ENCODE measurements around the gene U2AF2.

The U2AF2 gene

DNA sequence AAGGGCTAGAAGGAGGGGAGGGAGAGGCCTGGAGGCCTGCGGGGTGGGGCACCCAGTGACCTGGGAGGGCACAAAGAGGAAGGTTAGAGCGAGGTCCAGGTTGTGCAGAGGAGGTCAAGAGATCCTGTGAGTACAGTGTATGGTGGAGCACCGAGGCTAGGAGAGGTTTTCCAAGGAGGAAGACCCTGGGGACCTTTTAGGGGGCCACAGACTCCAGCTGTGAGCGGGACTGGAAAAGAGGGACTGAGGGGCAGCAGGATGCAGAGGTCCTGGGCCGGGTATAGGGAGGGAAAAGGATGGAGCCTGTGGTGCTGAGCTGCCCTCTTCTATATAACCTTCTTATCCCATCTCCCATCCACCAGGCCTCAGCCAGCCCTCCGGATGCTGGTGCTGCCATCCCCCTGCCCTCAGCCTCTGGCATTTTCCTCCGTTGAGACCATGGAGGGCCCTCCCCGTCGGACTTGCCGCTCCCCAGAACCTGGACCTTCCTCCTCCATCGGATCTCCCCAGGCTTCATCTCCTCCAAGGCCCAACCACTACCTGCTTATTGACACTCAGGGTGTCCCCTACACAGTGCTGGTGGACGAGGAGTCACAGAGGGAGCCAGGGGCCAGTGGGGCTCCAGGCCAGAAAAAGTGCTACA lies 10.5 kb upstream of the U2AF2 start:
- DNase-seq: no peak

DNA sequence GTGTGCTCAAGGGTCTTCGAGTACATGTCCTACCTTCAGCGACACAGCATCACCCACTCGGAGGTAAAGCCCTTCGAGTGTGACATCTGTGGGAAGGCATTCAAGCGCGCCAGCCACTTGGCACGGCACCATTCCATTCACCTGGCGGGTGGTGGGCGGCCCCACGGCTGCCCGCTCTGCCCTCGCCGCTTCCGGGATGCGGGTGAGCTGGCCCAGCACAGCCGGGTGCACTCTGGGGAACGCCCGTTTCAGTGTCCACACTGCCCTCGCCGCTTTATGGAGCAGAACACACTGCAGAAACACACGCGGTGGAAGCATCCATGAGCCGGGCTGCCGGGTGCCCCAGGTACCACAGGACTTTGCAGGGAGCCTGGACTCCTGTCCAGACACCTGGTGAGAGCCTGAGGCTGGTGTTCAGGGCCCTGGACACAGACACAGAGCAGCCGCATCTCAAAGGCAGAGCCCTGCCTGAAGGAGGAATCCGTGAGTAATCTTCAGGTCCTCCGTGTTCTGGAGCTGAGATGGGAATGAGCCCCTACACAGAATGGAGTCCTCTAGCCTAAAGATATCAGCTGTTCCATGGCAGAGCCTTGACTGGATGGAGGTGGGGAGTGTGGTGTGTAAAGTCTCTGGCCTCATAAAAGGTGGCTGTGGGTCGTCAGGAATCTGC lies 9.9 kb upstream of the U2AF2 start:
- DNase-seq: no peak

DNA sequence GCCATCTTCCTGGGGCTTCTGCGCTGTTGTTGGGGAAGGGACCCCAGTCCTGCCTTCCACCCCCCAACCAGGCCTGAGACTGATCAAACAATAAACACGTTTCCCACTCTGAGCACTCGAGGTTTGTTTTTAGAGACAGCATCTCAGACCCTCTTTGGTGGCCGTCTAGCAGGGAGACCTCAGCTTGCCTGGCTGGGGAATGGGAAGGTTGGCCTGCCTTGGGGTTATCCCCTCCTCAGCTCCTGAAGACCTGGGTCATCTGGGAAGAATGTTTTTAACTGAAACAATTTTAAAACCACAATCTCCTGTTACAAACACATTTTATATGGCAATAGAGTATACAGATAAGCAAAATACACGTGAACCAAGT lies 9.3 kb upstream of the U2AF2 start:
- no peak for DNase-seq

DNA sequence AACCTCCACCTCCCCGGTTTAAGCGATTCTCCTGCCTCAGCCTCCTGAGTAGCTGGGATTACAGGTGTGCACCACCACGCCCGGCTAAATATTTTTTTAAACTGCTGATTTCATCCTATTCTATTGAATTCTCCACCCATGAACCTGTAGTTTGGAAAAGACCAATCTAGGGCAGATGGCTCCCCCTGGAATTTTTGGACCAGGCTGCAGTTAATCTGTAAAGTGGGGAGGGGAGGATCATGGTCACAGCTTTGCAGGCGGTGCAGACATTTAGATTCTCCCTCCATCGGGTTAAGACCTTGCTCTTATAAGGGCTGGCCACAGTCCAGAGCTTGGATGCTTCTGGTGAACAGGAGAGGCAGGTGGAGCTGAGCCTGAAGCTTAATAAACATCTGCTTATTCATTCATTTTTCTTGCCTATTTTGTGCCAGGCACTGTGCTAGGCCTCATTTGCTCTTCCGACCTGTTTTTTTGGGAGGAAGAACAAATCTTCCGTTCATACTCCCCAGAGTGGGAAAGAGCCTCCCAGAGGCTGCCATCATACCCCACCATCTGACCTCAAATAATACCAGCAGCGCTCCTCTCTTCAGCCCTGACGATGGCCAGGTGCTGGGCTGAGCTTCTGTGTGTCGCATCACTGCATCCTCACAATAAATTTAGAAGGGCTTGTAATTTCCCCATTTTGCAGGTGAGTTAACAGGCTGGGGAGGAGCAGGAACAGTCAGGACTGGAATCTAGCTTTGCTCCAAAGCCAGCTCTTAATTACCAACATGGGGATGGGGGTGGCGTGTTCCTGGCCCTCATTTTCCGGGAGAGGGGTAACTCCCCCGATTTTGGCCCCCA lies 7.7 kb upstream of the U2AF2 start:
- no peak for DNase-seq

DNA sequence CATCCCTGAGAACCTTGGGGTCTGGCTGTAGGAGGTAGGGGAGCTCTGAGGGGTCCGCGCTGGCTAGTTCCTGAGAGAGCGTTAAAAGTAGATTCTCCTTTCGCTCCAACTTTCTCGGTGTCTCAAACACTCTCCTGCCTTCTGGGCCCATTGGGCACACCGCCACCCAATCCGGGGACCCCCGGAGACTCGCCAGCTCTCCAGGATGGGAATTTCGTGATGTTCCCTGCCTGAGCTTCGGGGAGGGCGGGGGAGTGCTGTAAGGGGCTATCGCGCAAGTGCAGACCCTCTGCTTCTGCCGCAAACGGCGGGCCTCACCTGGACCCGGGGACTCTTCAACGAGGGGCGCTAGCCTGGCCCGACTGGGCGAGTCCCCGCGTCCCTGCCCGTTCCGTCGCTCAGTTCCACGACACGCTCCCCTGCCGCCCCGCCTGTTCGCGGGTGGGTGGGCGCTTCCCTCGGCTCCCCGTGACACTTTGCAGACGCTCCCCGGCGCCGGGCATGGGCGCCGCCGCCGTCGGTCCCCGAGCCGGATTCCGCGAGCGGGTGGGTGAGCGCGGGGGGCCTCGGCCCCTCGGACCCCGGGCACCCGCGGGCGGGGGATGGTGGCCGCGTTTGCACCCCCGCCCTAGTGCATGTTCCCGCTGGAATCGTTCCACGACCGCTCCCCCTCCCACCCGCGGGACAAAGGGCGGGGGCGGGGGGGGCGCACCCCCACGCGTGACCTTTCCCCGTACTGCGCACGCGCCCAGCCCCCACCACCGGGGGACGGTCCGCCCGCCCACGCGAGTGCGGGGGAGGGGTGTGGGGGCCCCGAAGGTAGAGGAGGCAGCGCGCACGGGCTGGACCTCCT lies 6.9 kb upstream of the U2AF2 start, which contains the start of gene CCDC106:
CCDC106 (plus strand) TSS at position 481 of the 853 bp plus-strand sequence. CDS start 835 bp downstream, outside the sequence.
- DNase-seq: peak; percentile 82

DNA sequence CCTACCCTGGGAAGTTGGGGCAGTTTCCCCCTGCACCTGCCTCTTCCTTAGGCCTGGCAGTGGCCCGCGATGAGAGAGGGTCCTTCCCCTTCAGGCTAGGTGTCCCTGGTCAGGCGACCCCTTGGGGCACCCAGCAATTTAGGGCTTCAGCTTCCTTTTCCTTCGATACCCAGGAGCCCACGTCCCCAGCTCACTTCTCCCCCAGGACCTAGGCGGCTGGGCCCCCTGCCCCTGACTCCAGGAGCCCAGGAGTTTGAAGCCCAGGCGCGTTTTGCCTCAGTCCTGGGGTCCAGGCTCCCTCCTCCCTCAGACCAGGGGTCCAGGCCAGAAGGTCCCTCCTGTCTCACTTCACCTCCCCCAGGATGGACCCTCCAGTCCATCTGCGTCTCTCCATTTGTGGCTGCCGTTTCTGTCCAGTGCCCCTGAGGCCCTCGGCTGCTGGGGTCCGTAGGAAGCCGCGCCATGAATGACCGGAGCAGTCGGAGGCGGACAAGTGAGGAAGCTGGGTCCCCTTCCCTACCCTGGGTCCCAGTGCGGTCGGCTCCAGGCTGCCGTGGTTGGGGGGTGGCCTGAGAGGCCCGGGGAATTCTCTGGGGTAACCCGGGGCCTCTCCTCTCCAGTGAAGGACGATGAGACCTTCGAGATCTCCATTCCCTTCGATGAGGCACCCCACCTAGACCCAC lies 6.1 kb upstream of the U2AF2 start:
- DNase-seq: peak; percentile 42

DNA sequence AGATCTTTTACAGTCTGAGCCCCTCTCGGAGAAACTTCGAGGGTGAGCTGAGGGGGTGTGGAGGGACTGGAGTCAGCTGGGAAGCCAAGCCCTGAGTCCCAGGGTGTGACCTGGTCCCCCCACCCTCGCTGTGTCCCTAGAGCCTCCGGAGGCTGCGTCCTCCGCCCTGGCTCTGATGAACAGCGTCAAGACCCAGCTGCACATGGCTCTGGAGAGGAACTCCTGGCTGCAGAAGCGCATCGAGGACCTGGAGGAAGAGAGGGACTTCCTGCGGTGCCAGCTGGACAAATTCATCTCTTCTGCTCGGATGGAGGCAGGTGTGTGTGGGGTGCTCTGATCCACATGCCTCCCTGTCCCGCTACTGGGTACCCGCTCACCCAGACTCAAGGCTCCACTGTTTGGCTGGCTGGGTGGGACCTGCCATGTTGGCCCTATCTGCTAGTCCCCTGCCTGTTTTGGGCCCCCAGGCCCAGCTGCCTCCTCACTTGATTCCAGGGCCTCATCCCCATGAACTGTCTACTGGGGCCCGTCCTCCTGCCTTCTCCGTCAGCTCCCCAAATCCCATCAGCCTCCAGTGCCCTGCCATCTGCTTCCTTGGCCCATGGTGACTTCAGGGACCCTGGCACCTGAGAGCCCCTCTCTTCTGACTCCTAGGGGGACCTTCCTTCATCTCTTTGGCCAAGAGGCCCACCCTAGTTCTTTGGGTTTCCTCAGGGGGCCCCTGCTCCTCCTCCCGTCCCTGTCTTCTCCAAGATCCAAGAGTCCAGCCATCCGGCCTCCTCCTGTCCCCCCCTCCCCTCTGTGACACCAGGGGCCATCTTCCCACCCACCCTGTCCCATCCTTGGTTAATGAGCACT lies 5.3 kb upstream of the U2AF2 start:
- DNase-seq: no peak

DNA sequence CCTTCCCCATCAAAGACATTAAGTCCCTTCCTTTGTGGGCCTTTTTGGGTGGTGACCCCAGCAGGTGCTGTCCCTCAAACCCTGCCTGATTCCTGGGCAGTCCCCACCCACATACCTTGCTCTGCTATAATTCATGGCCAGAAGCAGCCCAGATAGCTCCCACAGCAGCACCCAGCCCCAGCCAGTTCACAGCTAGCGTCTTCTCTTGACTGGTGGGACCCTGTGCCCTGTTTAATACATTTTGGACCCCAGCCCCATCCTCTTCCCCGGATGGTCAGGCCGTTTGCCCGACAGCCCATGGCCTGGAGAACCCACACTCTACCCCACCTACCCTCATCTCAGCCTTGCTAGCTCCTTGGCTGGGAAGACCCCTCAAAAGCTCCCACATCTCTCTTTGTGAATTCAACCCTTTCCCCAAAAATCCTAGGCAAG lies 4.7 kb upstream of the U2AF2 start:
- no peak for DNase-seq

DNA sequence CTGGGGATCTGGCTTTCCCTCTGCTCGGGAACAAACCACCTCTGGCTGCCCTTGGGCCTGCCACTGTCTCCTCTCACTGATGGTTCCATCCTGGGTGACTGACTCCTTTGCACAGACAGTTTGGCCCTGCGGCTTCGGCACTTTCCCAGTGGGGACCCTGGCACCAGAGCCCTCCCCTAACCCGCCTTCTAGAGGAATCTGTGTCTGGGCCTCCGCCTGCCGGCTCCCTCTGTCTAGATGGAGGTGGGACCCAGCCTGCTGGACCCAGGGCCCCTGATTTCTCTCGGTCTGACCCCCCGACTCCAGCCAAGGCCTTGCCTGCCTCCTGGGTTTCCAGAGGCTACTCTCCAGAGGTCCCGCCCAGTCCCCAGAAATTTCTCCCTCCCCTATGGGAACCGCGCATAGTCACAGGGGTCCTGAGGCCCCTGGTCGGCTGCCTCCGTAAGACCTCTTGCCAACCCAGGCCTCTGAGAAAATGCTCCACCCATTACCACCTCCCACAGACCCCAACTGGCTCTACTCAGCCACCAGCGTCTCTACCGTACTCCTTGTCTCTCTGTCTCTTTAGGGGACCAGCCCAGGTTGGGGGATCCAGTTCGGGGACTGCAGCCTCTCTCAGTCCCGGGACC lies 4.1 kb upstream of the U2AF2 start:
- no peak for DNase-seq

DNA sequence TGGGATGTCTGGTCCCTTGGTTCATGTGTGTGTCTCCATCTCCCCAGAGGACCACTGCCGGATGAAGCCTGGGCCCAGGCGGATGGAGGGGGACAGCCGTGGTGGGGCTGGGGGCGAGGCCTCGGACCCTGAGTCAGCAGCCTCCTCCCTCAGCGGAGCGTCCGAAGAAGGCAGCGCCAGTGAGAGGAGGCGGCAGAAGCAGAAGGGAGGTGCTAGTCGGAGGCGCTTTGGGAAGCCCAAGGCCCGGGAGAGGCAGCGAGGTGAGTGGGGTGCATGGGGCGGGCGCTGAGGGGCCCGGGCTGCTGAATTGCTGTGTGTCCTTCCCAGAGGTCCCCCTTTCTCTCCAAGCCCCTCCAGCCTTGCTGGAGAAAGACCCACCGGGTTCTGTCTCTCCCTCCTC lies 3.6 kb upstream of the U2AF2 start:
- DNase-seq: no peak

DNA sequence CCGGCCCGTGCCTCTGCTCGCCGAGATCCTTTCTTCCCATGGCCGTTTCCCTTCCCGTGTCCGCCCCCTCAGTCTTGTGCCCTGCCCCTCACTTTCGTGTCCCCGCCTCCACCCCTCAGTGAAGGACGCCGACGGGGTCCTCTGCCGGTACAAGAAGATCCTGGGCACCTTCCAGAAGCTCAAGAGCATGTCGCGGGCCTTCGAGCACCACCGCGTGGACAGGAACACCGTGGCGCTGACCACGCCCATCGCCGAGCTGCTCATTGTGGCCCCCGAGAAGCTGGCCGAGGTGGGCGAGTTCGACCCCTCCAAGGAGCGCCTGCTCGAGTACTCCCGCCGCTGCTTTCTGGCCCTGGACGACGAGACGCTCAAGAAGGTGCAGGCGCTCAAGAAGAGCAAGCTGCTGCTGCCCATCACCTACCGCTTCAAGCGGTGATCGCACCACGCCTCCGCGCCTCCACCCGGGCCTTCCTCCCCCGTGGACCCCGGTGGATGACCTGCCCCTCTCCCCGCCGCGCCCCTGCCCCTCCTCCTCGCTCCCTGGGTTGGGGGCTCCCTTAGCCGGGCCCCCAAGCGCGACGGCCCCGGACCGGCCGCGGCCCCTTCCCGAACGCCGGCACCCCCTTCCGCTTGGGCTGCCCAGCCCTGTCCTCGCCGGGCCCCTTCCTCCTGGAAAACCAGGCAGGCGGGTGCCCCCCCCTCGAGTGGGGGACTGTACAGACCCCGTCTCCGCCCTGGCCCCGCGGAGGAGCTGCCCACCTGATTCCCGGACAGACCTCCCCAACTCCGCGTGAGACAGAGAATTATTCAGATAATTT lies 2.3 kb upstream of the U2AF2 start:
- no peak for DNase-seq

DNA sequence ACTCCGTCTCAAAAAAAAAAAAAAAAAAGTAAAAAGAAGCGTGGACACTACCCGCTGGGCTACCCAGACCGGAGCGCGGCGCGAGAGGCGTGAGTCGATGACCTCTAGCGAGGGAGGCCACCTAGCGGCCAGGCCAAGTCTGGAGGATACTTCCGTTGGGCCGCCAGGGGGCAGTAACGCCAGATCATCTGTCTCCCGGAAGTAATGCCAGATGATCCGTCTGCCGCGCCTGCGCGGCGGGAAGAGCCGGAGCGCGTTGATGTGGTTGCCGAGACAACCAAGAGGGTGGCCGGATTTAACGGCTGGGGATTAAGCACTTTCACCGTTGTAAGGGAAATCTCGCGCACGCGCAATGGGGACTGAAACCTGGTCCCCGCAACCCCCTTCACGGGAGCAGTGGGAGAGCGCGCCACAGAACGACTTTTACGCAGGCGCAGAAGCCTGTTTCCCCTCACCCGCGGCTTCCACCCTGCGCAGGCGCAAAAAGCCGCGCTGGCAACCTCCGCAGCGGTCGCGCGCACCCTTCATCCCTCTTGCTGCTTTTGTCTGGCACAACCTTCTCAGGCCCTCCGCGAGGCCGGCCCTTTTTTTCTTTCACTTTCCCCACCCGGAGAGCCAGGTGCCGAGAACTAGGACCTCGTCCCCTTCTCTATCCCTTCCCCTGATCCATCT lies 1.0 kb upstream of the U2AF2 start:
- peak; percentile 99 for DNase-seq

DNA sequence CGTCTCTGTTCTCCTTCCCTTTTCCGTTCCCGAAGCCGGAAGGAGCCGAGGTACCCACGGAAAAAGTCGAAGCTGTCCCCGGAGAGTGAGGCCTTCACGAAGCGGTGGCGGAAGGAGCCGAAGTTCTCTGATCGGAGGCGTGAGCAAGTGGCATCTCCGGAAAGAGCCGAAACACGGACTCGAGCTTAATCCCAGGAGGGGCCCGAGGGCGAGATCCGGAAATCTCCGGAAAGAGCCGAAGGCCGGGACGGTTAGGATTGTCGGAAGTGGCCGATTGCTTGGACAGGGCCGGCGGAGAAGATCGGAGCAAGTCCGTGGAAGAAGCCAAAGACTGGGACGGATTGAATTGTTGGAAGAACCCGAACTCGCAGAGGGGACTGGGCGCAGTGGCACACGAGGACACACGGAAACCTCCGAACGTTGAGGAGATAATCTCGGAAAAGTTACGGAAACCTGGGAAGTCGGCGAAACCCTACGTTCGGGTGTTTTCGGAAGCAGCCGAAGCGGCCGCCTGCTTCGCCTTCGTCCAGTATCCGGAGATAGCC lies 440 bp upstream of the U2AF2 start:
- DNase-seq: peak; percentile 100

DNA sequence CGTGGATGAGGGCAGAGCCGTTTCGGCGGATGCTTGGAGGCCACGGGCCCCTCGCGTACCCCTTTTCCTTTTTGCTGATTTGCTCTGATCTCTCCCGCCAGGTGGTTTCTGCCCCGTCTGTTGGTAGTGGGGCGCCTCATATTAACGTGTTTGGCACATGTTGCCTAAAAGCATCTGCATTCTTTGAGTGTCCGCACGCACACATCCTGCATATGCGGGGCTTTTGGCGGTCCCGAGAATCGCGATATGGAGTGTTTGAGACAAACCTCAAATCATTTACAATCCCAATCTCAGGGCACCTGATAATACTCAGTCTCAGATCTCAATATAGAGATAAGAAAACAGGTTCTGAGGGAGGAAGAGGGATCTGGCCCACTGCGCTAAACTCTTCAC lies 809 bp downstream of the U2AF2 start:
- no peak for DNase-seq

DNA sequence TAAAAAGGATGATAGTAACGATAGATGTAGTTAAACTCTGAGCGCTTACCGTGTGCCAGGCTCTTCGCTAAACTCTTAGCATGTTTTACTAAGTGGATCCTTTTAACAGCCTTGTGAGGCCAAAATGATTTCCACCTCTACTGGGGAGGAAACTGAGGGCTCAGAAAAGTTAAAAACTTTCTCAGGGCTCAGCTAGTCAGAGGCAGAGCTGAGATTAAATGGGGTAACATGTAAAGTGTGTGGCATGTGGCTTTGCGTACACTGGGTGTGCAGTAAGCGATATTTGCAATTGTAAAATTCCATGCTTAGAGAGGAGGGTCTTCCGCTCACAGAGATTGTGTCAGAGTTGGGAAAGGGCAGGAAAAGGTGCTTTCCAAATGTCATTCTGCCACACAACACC lies 1.7 kb downstream of the U2AF2 start:
- no peak for DNase-seq

DNA sequence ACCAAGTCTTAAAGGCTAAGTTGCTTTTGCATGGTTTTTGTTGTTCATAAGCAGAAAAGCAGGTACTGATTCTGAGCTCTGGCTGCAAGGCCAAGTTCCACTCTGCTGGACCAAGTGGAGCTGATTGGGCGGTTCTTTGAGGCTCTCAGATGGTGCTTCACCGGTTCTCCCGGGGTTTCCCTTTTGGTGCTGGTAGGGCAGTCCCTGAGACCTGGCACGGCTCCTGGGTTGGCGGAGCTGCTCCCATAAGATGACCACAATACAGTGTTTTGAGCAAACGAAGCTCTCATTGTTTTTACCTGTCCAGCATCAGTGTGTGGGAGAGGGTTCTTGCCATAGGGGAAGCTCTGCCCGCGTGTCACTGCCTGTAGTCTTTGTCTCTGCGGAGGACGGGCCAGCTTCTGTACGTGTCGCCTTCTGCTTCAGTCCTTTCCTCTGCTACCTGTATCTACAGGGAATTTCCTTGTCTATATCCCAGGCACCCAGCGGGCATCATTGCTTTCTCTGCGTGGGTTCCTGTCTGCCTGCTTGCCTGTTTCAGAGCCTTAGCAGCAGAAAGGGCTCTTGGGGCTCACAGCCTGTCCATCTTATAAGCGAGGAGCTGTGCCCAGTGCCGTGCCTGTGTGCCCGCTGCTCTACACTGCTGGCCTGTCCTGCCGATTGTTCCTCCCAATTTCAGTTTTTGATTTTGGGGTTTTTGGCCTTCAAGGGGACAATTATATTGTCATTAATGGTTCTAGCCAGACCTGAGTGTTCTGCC lies 2.3 kb downstream of the U2AF2 start:
- DNase-seq: no peak

DNA sequence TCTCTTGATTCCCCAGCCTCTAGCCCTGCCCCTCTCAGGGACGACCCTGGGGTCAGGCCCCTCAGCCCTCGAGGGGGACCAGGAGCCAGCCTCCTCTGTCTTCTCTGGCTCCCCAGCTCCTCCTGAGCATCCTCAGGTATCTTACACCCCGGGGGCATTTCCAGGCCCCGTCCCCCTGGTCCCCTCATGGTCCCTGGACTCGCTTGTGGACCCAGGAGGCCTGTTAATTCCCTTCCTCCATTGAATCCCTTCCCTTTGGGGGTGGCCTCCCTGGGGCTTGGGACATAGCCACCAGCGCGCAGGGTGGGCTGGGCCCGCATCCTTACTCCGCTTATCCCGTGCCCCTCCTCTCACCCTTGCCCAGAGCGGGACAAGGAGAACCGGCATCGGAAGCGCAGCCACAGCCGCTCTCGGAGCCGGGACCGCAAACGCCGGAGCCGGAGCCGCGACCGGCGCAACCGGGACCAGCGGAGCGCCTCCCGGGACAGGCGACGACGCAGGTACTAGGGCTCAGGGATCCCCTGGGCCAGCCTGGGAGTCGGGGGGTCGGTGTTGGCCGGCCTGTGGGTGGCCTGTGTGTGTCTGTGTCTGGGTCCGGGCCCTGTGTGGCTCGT lies 4.1 kb downstream of the U2AF2 start:
- no peak for DNase-seq

DNA sequence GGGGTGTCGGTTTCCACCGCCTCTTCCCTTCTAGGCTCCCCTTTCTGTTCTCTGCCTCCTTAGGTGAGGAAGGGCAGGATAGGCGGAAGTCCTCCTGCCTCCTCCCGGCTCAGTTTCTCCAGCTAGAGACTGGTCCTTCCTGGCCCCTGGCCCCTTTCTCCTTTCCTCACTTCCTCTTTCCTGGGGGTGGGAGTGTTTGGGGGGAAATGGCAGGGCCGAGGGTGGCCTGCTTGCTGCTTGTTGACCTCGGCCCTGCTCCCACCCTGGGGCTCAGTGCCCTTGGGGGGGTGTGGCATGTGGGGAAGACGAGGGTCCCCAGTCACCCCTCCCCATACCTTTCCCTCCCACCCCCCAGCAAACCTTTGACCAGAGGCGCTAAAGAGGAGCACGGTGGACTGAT lies 5.0 kb downstream of the U2AF2 start:
- DNase-seq: no peak

Data from hematopoietic multipotent progenitor cell treated with erythropoietin and hydrocortisone succinate and interleukin-3 and kit ligand, for 4 days (in vitro differentiated cells).